Activated naive CD4-positive, alpha-beta T cell treated with anti-CD3 and anti-CD28 coated beads, Interleukin-2, amount 50 U/mL, for 16 hours (primary cell): ENCODE data around the gene SGO2.
"Not testable (repeated sequence)": the region's sequence is repeated elsewhere in the genome, so short reads cannot be mapped to it uniquely, and the experiment has no call there.

Experiments used
- DNase-seq: peaks from one replicate; pipeline ENCODE4 v3.0.0-alpha.2; 2020

The SGO2 gene

GRCh38 chr2:200599206-200599605 lies 73.2 kb downstream of the SGO2 start:
- DNase-seq: no peak

- DNase-seq: no peak
Measured at GRCh38 chr2:200600549-200601225, 74.7 kb downstream of the SGO2 start.

DNA sequence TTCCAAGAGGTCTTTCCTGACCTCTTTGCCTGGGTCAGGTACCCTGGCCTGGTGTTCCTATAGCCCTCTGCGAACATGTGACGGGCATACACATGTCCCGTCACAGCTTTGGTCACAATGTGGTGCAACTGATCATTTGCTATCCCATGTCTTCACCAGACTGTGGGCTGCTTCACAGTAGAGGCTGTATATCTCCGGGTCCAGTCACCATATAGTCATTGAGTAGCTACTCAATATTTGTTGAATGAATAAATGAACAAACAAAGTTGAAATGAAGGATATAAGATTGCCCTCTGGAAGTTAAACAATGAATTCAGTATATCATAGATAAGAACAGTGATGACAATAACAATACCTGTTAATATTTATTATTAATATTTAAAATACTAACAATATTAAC lies 76.6 kb downstream of the SGO2 start:
- no peak for DNase-seq

GRCh38 chr2:200603972-200604371 lies 78.0 kb downstream of the SGO2 start:
- DNase-seq: no peak

GRCh38 chr2:200604571-200605255 lies 78.7 kb downstream of the SGO2 start:
- DNase-seq: no peak

GRCh38 chr2:200608341-200609027 lies 82.5 kb downstream of the SGO2 start:
- no peak for DNase-seq

DNA sequence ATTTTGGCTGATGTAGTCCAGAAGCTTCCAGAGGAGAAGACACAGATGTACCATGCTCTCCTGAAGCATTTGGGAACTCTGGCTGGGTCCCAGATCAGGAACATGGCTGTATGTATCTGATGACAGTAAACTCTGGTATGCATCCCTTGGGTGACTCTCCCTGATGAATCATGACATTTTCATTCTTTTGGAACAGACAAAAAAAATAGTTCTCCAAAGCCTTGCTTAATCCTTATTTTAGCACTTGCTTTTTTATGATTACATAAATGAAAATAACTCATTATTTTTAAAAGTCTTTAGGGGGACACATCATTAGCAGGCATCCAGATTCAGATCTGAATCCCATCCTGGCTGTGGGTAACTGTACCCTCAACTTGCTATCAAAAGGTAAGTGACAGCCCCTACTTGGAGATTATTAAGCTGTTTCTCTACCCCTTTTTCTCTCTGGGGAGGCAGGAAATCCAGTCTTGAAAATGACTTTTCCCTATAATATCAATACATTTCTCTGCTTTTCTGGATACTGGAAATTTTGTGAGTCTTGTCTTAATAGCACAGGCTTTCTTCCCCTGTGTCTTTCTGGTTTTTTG lies 83.1 kb downstream of the SGO2 start:
- DNase-seq: no peak

- DNase-seq: not testable (repeated sequence)
Measured at GRCh38 chr2:200610217-200610616, 84.2 kb downstream of the SGO2 start.

GRCh38 chr2:200613692-200614091 lies 87.7 kb downstream of the SGO2 start:
- DNase-seq: no peak

GRCh38 chr2:200614249-200614648 lies 88.2 kb downstream of the SGO2 start:
- no peak for DNase-seq

GRCh38 chr2:200615247-200615646 lies 89.2 kb downstream of the SGO2 start:
- no peak for DNase-seq

- no peak for DNase-seq
Measured at GRCh38 chr2:200616193-200616592, 90.2 kb downstream of the SGO2 start.

- DNase-seq: no peak
Measured at GRCh38 chr2:200616656-200617055, 90.6 kb downstream of the SGO2 start.

- DNase-seq: no peak
Measured at GRCh38 chr2:200617156-200618053, 91.4 kb downstream of the SGO2 start.

DNA sequence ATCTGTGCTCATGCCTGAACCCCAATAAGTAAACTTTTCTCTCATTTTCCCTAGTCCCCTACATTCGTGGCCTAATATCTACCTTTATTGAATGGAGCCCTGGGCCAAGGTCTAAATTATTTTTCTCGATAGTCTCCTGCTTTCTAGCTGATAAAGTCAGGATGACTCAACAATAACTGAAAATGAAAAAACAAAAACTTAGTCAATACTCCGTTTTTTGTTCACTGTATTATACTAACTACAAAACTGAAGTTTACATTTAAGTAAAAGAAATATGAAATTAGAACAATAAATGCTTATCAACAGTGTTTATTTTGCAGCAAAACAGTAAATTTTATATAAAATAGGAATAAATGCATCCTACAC lies 92.0 kb downstream of the SGO2 start:
- no peak for DNase-seq

- no peak for DNase-seq
Measured at GRCh38 chr2:200618590-200619021, 92.6 kb downstream of the SGO2 start.

- DNase-seq: no peak
Measured at GRCh38 chr2:200619279-200619678, 93.3 kb downstream of the SGO2 start.

- DNase-seq: no peak
Measured at GRCh38 chr2:200620606-200621390, 94.8 kb downstream of the SGO2 start.

- no peak for DNase-seq
Measured at GRCh38 chr2:200622106-200622505, 96.1 kb downstream of the SGO2 start.

- no peak for DNase-seq
Measured at GRCh38 chr2:200624026-200624425, 98.0 kb downstream of the SGO2 start.

DNA sequence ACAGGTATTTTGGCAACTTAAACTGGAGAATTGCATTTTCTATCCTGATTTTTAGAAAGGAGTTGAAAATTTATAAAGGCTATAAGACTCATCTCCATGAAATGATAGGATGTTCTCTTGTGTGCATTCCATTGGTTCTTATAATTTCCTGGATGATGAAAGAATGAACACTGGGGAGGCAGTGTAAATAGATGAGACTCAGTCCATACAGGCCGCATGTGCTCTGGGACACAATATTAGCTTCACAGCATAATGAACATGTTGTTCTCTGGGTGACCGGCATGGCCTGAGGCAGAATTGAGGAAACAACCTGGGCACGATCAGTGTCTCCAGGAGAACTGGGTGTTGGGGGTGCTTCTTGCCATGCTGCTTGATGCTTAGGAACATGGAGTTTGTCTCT lies 98.7 kb downstream of the SGO2 start:
- no peak for DNase-seq

DNA sequence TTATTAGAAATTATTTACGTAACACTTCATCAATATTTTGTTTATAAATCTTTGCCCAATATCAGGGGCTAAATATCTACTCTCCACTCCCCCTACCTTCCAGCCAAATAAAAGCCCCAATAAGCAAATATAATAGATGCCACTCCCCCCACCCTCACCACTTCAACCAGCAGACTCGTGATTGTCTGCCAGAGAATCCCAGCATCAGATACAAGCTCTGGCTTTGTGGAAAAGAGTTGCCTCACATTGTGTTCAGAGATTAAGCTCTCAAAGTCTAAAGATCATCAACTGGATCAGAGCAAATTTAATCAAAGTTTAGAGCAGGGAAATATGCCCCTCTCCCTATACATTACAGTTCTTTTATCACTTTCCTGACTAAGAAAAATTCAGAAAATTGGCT lies 99.3 kb downstream of the SGO2 start:
- no peak for DNase-seq
